H9 (cell line): ENCODE results near the gene PPIF. TPM values are rescaled to one million over a fixed set of nuclear protein-coding genes. Genes with fewer than 3 reads are reported as not detected.

ENCODE experiments used
- DNase-seq: peaks from one replicate; pipeline ENCODE4 v3.0.0-alpha.2; 2017
- H2AFZ ChIP-seq: one replicate; pipeline ENCODE4 v1.6.1; 2013; ENCODE audit warnings: mild to moderate bottlenecking, low read length, control low read depth, moderate library complexity
- H2AK5ac ChIP-seq: 2 replicates; pipeline ENCODE4 v1.6.1; 2013; ENCODE audit warnings: low read length, control low read depth, mixed read lengths; ENCODE audit not compliant: insufficient read length
- H2BK120ac ChIP-seq: one replicate; pipeline ENCODE4 v1.6.1; 2013; ENCODE audit warnings: low read depth, mild to moderate bottlenecking, low read length, control low read depth, inconsistent platforms; ENCODE audit not compliant: poor library complexity, severe bottlenecking
- H2BK12ac ChIP-seq: 2 replicates; pipeline ENCODE4 v1.6.1; 2013; ENCODE audit warnings: low read length, control low read depth, mixed read lengths, low read depth; ENCODE audit not compliant: insufficient read length
- H2BK15ac ChIP-seq: 2 replicates; pipeline ENCODE4 v1.6.1; 2013; ENCODE audit warnings: low read depth, low read length, control low read depth
- H2BK20ac ChIP-seq: one replicate; pipeline ENCODE4 v1.6.1; 2013; ENCODE audit warnings: low read depth, mild to moderate bottlenecking, low read length, control low read depth, inconsistent platforms; ENCODE audit not compliant: poor library complexity, severe bottlenecking
- H2BK5ac ChIP-seq: 2 replicates; pipeline ENCODE4 v1.6.1; 2013; ENCODE audit warnings: low read length, control low read depth, mixed read lengths; ENCODE audit not compliant: insufficient read length
- H3K14ac ChIP-seq: 2 replicates; pipeline ENCODE4 v1.6.1; 2013; ENCODE audit warnings: low read length, control low read depth; ENCODE audit not compliant: insufficient read depth
- H3K18ac ChIP-seq: 2 replicates; pipeline ENCODE4 v1.6.1; 2013; ENCODE audit warnings: low read depth, mild to moderate bottlenecking, mixed read lengths, low read length, control low read depth; ENCODE audit not compliant: insufficient read length
- H3K23ac ChIP-seq: 2 replicates; pipeline ENCODE4 v1.6.1; 2013; ENCODE audit warnings: low read length, control low read depth, mixed read lengths, low read depth; ENCODE audit not compliant: insufficient read length
- H3K23me2 ChIP-seq: 2 replicates; pipeline ENCODE4 v1.6.1; 2013; ENCODE audit warnings: low read depth, mild to moderate bottlenecking, mixed read lengths, low read length, control low read depth; ENCODE audit not compliant: insufficient read length, poor library complexity, severe bottlenecking
- H3K27ac ChIP-seq: 2 replicates; pipeline ENCODE4 v1.5.1; 2013; ENCODE audit warnings: low read length, control low read depth, mixed read lengths, low read depth; ENCODE audit not compliant: insufficient read length
- H3K27me3 ChIP-seq: 2 replicates; pipeline ENCODE4 v1.6.1; 2013; ENCODE audit warnings: low read length, control low read depth, inconsistent platforms; ENCODE audit not compliant: insufficient read depth
- H3K4ac ChIP-seq: 2 replicates; pipeline ENCODE4 v1.6.1; 2013; ENCODE audit warnings: low read depth, mild to moderate bottlenecking, control low read depth, inconsistent platforms, low read length, moderate library complexity
- H3K4me1 ChIP-seq: 2 replicates; pipeline ENCODE4 v1.6.1; 2013; ENCODE audit warnings: low read length, control low read depth, inconsistent platforms; ENCODE audit not compliant: insufficient read depth
- H3K4me2 ChIP-seq: 2 replicates; pipeline ENCODE4 v1.6.1; 2013; ENCODE audit warnings: low read length, control low read depth, mixed read lengths; ENCODE audit not compliant: insufficient read length, insufficient read depth
- H3K56ac ChIP-seq: 2 replicates; pipeline ENCODE4 v1.6.1; 2013; ENCODE audit warnings: low read depth, mild to moderate bottlenecking, mixed read lengths, low read length, control low read depth; ENCODE audit not compliant: insufficient read length
- H3K79me1 ChIP-seq: 2 replicates; pipeline ENCODE4 v1.6.1; 2013; ENCODE audit warnings: low read depth, mild to moderate bottlenecking, moderate library complexity, low read length, control low read depth, inconsistent platforms; ENCODE audit not compliant: insufficient read depth, poor library complexity, severe bottlenecking
- H3K79me2 ChIP-seq: 2 replicates; pipeline ENCODE4 v1.6.1; 2013; ENCODE audit warnings: low read length, control low read depth, inconsistent platforms; ENCODE audit not compliant: insufficient read depth
- H3K9ac ChIP-seq: 2 replicates; pipeline ENCODE4 v1.6.1; 2013; ENCODE audit warnings: low read length, control low read depth, mixed read lengths; ENCODE audit not compliant: insufficient read length; ENCODE audit errors: extremely low read depth
- H3K9me3 ChIP-seq: one replicate; pipeline ENCODE4 v1.6.1; 2013; ENCODE audit warnings: low read depth, low read length, inconsistent platforms; ENCODE audit not compliant: control insufficient read depth
- H3T11ph ChIP-seq: one replicate; pipeline ENCODE4 v1.6.1; 2013; ENCODE audit warnings: mild to moderate bottlenecking, low read length, control low read depth, inconsistent platforms
- H4K20me1 ChIP-seq: one replicate; pipeline ENCODE4 v1.6.1; 2013; ENCODE audit not compliant: control insufficient read depth, insufficient read length, insufficient read depth
- H4K5ac ChIP-seq: 2 replicates; pipeline ENCODE4 v1.6.1; 2013; ENCODE audit warnings: low read depth, mild to moderate bottlenecking, mixed read lengths, low read length, control low read depth; ENCODE audit not compliant: insufficient read length
- H4K8ac ChIP-seq: replicated peaks from 2 replicates; pipeline ENCODE4 v1.6.1; 2013; ENCODE audit warnings: low read length, control low read depth, mixed read lengths, low read depth; ENCODE audit not compliant: insufficient read length
- H4K91ac ChIP-seq: 2 replicates; pipeline ENCODE4 v1.6.1; 2013; ENCODE audit warnings: low read depth, mild to moderate bottlenecking, moderate library complexity, mixed read lengths, low read length, control low read depth; ENCODE audit not compliant: insufficient read length
- H3K27ac Mint-ChIP-seq, 3 experiments: 2 replicates in 2 of 3; 3 replicates in 1 of 3; pipeline ENCODE4 v1.8.0; 2020 to 2021; ENCODE audit warnings: mixed read lengths in 3 of 3, mild to moderate bottlenecking in 1 of 3, moderate library complexity in 1 of 3
- H3K27me3 Mint-ChIP-seq: 2 replicates; pipeline ENCODE4 v1.8.0; 2021; ENCODE audit warnings: low read depth, mild to moderate bottlenecking, moderate library complexity, mixed read lengths
- H3K36me3 Mint-ChIP-seq, 3 experiments: 2 replicates in 2 of 3; 3 replicates in 1 of 3; pipeline ENCODE4 v1.8.0; 2020 to 2021; ENCODE audit warnings: low read depth in 3 of 3, mixed read lengths in 3 of 3; ENCODE audit not compliant: insufficient read depth in 1 of 3
- H3K4me1 Mint-ChIP-seq, 2 experiments: 2 replicates each; pipeline ENCODE4 v1.8.0; 2020; ENCODE audit warnings: mixed read lengths in 2 of 2
- H3K4me3 Mint-ChIP-seq, 2 experiments: 2 replicates in 1 of 2; 3 replicates in 1 of 2; pipeline ENCODE4 v1.8.0; 2020 to 2021; ENCODE audit warnings: mild to moderate bottlenecking in 2 of 2, mixed read lengths in 2 of 2, moderate library complexity in 1 of 2
- H3K9me3 Mint-ChIP-seq, 2 experiments: 2 replicates in 1 of 2; 3 replicates in 1 of 2; pipeline ENCODE4 v1.8.0; 2020; ENCODE audit warnings: mild to moderate bottlenecking in 2 of 2, mixed read lengths in 2 of 2, moderate library complexity in 1 of 2
- WGBS: extraction: QIAGEN DNeasy Blood & Tissue Kit; methylation state at CpG from one replicate; pipeline ENCODE4 v1.1.7; 2013; ENCODE audit warnings: missing lambda C conversion rate, low lambda C conversion rate, mixed read lengths; ENCODE audit not compliant: insufficient read length; ENCODE audit errors: extremely low coverage; 5-methylcytosine and 5-hydroxymethylcytosine counted together
- total RNA-seq: library from RNA; stranded (reverse); gene quantifications from 2 replicates; pipeline ENCODE4 v1.2.1, GENCODE V29; 2021
- TF ChIP-seq, protein P1 (sequence below): fragments of 200-600 bp; sonication (generic); conservative IDR thresholded peaks from 3 replicates; pipeline ENCODE4 v1.8.0; 2021; ENCODE audit warnings: antibody characterized with exemption, mild to moderate bottlenecking

The PPIF gene
- total RNA-seq, 1 experiment from 2014 or later: 79.7 TPM

DNA sequence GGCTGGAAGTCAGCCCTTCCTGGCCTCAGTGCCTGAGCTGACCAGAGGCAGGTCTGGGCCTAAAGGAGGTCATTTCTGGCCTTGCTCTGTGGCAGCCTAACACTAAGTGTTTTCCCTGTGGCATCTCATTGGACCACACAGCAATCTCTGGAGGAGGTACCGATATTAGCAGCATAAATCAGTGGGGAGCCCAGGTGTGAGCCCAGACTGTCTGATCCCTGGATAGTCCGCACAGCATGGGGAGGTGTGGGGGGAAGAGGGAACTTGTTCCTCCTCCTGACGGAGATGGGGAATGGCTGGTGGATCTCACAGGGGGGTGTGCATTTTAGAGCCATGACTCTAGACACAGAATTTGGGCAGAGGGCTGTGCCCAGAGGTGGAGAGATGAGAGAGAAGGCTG is 11.0 kb upstream of the PPIF start:
- no peak for DNase-seq
- H3K56ac ChIP-seq: no peak overlapping the region
- no peak overlapping the region for H4K5ac ChIP-seq
- no peak overlapping the region for H3K4ac ChIP-seq
- H3K27ac ChIP-seq: no peak overlapping the region
- no peak overlapping the region for H2AFZ ChIP-seq
- no peak overlapping the region for H4K8ac ChIP-seq
- H3K18ac ChIP-seq: no peak overlapping the region
- no peak overlapping the region for H3K4me2 ChIP-seq
- no peak overlapping the region for H3K9ac ChIP-seq
- no peak overlapping the region for H2BK15ac ChIP-seq
- Mint-ChIP-seq H3K4me3 (no peak overlapping the region), H3K36me3 (peaks cover 2 to 3% (median 3%) of the 10 kb centered on the region in 3 experiments; a peak in 5 of 7 replicates), H3K27me3 (peaks cover 19% of the 10 kb centered on the region), H3K27ac (no peak overlapping the region), H3K9me3 (peaks cover 12 to 14% of the 10 kb centered on the region in 2 experiments), H3K4me1 (peaks cover 13% of the 10 kb centered on the region in 2 experiments)
- no CpG with 5 or more reads among the region's 3 CpGs for WGBS
- no peak overlapping the region for H2BK20ac ChIP-seq
- H2AK5ac ChIP-seq: no peak overlapping the region
- H3T11ph ChIP-seq: no peak overlapping the region
- H4K91ac ChIP-seq: no peak overlapping the region
- no peak overlapping the region for H2BK5ac ChIP-seq
- no peak overlapping the region for H2BK12ac ChIP-seq
- no peaks in the 10 kb centered on the region for H3K79me1 ChIP-seq
- H3K4me1 ChIP-seq: no peaks in the 10 kb centered on the region
- H3K23ac ChIP-seq: no peak overlapping the region
- H3K9me3 ChIP-seq: no peaks in the 10 kb centered on the region
- TF ChIP-seq, protein P1, sequence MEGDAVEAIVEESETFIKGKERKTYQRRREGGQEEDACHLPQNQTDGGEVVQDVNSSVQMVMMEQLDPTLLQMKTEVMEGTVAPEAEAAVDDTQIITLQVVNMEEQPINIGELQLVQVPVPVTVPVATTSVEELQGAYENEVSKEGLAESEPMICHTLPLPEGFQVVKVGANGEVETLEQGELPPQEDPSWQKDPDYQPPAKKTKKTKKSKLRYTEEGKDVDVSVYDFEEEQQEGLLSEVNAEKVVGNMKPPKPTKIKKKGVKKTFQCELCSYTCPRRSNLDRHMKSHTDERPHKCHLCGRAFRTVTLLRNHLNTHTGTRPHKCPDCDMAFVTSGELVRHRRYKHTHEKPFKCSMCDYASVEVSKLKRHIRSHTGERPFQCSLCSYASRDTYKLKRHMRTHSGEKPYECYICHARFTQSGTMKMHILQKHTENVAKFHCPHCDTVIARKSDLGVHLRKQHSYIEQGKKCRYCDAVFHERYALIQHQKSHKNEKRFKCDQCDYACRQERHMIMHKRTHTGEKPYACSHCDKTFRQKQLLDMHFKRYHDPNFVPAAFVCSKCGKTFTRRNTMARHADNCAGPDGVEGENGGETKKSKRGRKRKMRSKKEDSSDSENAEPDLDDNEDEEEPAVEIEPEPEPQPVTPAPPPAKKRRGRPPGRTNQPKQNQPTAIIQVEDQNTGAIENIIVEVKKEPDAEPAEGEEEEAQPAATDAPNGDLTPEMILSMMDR: no peak
- no peaks in the 10 kb centered on the region for H3K23me2 ChIP-seq
- H4K20me1 ChIP-seq: no peaks in the 10 kb centered on the region
- H3K27me3 ChIP-seq: no peaks in the 10 kb centered on the region
- H3K14ac ChIP-seq: no peak overlapping the region
- H3K79me2 ChIP-seq: no peaks in the 10 kb centered on the region
- no peak overlapping the region for H2BK120ac ChIP-seq
